ENCODE results near the gene ACOT11. TPM values are rescaled to one million over a fixed set of nuclear protein-coding genes. Genes with fewer than 3 reads are reported as not detected.

ACOT11 gene
- total and polyA plus RNA-seq, 9 of the 15 experiments (the other 6 are each of a cell fraction or from before 2014, with no cell fraction given) = 0.04 to 1.2 (median 0.64) TPM; not detected in 2

- TF ChIP-seq POLR2A (conservative IDR thresholded peaks at IDR 0.05) (no peak), ZNF778 (CRISPR knock-in tag; IDR thresholded peaks at IDR 0.05) (no peak), STAT5B (CRISPR knock-in tag; IDR thresholded peaks at IDR 0.05) (no peak), NFE2L1 (tag; IDR thresholded peaks at IDR 0.05; ENCODE audit: borderline replicate concordance, low read depth) (no peak), HOXB6 (CRISPR knock-in tag; IDR thresholded peaks at IDR 0.05; ENCODE audit: borderline replicate concordance) (no peak), ZNF232 (CRISPR knock-in tag; IDR thresholded peaks at IDR 0.05) (no peak), TEAD4 (IDR thresholded peaks at IDR 0.05; ENCODE audit: low read length) (no peak), TEAD4 (CRISPR knock-in tag; IDR thresholded peaks at IDR 0.05; ENCODE audit: borderline replicate concordance) (no peak), MXI1 (IDR thresholded peaks at IDR 0.05; ENCODE audit: low read depth, low read length) (no peak), ZBTB33 (CRISPR knock-in tag; IDR thresholded peaks at IDR 0.05) (peak; percentile 78), YBX1 (IDR thresholded peaks at IDR 0.05) (no peak), SMARCC2 (IDR thresholded peaks at IDR 0.05; ENCODE audit: low read depth) (no peak), XRCC3 (IDR thresholded peaks at IDR 0.05) (no peak), KDM4B (IDR thresholded peaks at IDR 0.05; ENCODE audit: borderline replicate concordance in 2 of 2, low read depth in 1 of 2) (no peak), MYC (IDR thresholded peaks at IDR 0.05; ENCODE audit: low read depth, low read length) (no peak), MYC (CRISPR knock-in tag; IDR thresholded peaks at IDR 0.05; ENCODE audit: borderline replicate concordance, low read depth) (no peak), POLR2B (IDR thresholded peaks at IDR 0.05; ENCODE audit: low read depth, partially characterized antibody) (no peak), U2AF1 (optimal IDR thresholded peaks at IDR 0.05; ENCODE audit: low read depth, low read length) (no peak), SLC30A9 (CRISPR knock-in tag; IDR thresholded peaks at IDR 0.05) (no peak), MEF2D (tag; conservative IDR thresholded peaks at IDR 0.05; ENCODE audit: low read depth) (no peak), ARID2 (IDR thresholded peaks at IDR 0.05) (no peak), STAG1 (CRISPR knock-in tag; IDR thresholded peaks at IDR 0.05; ENCODE audit: borderline replicate concordance) (no peak), ETV5 (CRISPR knock-in tag; IDR thresholded peaks at IDR 0.05; ENCODE audit: low read depth) (no peak)
- TF ChIP-seq, protein P1, sequence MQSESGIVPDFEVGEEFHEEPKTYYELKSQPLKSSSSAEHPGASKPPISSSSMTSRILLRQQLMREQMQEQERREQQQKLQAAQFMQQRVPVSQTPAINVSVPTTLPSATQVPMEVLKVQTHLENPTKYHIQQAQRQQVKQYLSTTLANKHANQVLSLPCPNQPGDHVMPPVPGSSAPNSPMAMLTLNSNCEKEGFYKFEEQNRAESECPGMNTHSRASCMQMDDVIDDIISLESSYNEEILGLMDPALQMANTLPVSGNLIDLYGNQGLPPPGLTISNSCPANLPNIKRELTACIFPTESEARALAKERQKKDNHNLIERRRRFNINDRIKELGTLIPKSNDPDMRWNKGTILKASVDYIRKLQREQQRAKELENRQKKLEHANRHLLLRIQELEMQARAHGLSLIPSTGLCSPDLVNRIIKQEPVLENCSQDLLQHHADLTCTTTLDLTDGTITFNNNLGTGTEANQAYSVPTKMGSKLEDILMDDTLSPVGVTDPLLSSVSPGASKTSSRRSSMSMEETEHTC (IDR thresholded peaks at IDR 0.05) = peak; percentile 47; the same call in 1 of the 2 replicates
- TF ChIP-seq, protein P2, sequence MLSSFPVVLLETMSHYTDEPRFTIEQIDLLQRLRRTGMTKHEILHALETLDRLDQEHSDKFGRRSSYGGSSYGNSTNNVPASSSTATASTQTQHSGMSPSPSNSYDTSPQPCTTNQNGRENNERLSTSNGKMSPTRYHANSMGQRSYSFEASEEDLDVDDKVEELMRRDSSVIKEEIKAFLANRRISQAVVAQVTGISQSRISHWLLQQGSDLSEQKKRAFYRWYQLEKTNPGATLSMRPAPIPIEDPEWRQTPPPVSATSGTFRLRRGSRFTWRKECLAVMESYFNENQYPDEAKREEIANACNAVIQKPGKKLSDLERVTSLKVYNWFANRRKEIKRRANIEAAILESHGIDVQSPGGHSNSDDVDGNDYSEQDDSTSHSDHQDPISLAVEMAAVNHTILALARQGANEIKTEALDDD (IDR thresholded peaks at IDR 0.05) = no peak
- TF ChIP-seq, protein P3, sequence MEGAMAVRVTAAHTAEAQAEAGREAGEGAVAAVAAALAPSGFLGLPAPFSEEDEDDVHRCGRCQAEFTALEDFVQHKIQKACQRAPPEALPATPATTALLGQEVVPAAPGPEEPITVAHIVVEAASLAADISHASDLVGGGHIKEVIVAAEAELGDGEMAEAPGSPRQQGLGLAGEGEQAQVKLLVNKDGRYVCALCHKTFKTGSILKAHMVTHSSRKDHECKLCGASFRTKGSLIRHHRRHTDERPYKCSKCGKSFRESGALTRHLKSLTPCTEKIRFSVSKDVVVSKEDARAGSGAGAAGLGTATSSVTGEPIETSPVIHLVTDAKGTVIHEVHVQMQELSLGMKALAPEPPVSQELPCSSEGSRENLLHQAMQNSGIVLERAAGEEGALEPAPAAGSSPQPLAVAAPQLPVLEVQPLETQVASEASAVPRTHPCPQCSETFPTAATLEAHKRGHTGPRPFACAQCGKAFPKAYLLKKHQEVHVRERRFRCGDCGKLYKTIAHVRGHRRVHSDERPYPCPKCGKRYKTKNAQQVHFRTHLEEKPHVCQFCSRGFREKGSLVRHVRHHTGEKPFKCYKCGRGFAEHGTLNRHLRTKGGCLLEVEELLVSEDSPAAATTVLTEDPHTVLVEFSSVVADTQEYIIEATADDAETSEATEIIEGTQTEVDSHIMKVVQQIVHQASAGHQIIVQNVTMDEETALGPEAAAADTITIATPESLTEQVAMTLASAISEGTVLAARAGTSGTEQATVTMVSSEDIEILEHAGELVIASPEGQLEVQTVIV (CRISPR knock-in tag; IDR thresholded peaks at IDR 0.05; ENCODE audit: borderline replicate concordance) = no peak
These were observed 29.6 kb downstream of the ACOT11 start (continued) for GRCh38 chr1:54577612-54578011.
